Stimulated activated CD4-positive, alpha-beta T cell treated with anti-CD3 and anti-CD28 coated beads, Interleukin-1b, Interleukin-23, amount 100 ng/mL, for 48 hours (primary cell): ENCODE results near the gene FAM47E.
"Not testable (repeated sequence)": the region's sequence is repeated elsewhere in the genome, so short reads cannot be mapped to it uniquely, and the experiment has no call there.

ENCODE experiments used
- DNase-seq: peaks from one replicate; pipeline ENCODE4 v3.0.0-alpha.2; 2020

FAM47E gene

DNA sequence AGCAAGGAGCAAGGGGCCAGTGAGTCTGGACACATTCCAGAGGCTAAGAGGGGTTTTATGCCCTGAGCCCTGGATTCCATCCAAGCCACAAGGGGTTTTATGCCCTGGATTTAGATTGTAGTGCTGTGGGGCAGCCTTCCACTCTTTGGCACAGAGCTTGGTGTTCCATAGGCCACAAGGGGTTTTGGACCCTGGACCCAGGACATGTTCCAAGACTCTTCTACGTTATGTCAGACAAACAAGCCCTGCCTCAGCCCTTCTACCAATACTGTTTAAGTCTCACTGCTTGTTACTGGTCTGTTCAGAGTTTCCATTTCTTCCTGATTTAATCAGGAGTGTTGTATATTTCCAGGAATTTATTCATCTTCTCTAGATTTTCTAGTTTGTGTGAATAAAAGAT, 25.1 kb upstream of the FAM47E start:
- DNase-seq, result no peak

GRCh38 chr4:76232681-76233080, 18.8 kb upstream of the FAM47E start:
- DNase-seq, result no peak

GRCh38 chr4:76233083-76233482, 18.4 kb upstream of the FAM47E start:
- no peak for DNase-seq

- no peak for DNase-seq
Observed at GRCh38 chr4:76233529-76233928, 18.0 kb upstream of the FAM47E start.

DNA sequence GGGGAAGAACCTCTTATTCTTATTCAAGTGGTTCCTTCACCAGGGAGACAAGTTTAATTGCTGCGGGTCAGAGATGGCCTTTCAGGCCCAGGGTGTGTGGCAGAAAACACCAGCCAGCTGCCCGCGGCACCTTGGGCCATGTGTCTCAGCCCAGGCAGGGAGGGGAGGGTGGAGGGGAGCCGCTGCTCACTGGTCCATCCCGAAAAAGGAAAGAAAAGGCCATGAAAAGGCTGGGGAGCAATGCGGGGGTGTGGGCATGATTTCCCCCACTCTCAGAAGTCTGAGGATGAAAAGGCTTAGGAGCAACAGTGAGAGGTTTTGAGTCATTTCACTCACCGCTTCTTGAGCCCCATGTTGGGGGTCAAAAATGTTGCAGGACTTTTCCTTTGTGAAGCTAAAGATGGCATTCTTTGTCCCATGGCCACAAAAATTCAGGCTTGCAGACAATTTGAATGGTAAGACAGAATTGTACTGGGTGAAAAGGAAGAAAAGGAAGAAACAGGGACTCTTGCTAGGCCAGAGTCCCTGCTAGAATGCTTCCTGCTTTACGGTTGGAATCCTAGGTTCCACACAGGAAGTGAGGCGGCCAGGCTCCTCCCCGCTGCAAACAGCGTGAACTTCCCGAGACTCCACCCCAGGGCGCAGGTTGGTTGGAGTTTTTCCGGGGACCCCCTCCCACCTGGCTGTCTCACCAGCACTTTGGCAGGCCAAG, 17.4 kb upstream of the FAM47E start:
- DNase-seq, result no peak

GRCh38 chr4:76234679-76235044, 16.9 kb upstream of the FAM47E start:
- DNase-seq, result no peak

GRCh38 chr4:76235407-76235806, 16.1 kb upstream of the FAM47E start:
- no peak for DNase-seq

- DNase-seq, result no peak
Observed at GRCh38 chr4:76235915-76236314, 15.6 kb upstream of the FAM47E start.

DNA sequence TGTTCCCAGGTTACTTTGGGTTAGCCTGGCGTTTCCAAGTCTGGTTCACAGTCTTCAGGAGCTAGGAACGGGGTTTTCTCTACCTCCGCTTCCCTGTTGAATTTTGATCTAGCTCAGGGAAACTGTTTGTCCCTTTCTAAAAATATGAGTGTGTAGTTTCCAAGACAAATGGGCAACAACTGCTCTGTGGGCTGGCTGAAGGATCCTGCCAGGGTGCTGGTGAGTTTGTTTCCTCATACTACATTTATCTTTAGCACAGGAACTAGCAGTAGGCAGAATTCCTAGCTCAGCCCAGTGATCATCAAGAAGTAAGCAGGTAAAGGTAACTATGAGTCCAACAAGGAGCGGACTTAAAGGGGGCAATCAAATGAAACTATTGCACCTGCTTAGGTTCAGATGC, 13.3 kb upstream of the FAM47E start:
- DNase-seq, result no peak

GRCh38 chr4:76238701-76239100, 12.8 kb upstream of the FAM47E start:
- no peak for DNase-seq

- no peak for DNase-seq
Observed at GRCh38 chr4:76240236-76240635, 11.3 kb upstream of the FAM47E start.

DNA sequence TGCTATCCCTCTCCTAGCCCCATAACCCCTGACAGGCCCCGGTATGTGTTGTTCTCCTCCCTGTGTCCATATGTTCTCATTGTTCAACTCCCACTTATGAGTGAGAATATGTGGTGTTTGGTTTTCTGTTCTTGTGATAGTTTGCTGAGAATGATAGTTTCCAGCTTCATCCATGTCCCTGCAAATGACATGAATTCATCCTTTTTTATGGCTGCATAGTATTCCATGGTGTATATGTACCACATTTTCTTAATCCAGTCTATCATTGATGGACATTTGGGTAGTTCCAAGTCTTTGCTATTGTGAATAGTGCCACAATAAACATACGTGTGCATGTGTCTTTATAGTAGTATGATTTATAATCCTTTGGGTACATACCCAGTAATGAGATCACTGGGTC, 7.6 kb upstream of the FAM47E start:
- DNase-seq, result not testable (repeated sequence)

DNA sequence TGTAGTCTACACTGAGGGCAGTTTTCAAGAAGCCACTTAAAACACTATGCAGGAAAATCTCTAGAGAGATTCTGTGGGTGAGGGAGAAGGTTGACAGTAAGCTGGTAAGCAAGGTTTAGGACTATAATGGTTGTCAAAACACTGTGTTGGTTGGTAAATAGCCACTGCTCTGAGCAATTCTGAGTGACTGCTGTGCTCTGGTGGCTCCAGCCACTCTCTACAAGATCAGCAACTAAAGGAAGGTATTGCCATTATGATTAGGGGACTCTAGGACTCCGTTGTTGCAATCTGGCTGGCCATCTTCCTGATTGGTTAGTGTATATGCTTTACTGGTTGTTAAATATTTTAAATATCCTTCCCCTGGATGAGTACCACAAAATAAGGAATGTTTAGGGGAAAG, 5.5 kb upstream of the FAM47E start:
- no peak for DNase-seq

- DNase-seq, result no peak
Observed at GRCh38 chr4:76246852-76247251, 4.7 kb upstream of the FAM47E start.

DNA sequence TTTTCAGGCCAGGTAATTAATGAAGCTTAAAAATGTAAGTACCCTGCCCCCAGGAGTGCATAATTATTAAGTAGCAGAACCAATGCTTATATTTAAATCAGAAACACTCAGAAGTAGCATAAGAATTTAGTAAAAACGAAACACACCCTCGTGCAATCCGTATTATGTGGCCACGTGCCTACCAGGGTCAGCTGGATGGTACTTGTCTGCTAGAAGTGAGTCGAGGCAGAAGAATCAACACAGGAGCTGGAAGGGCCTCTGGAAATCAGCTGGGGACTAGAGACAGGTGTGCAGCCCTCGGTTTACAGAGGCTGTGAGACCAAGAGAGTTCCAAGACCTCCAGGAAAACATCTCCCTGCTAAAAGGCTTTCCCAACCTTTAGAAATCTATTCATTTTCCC, 559 bp upstream of the FAM47E start:
- DNase-seq, result no peak

GRCh38 chr4:76252271-76252653, 741 bp downstream of the FAM47E start:
- DNase-seq, result no peak

DNA sequence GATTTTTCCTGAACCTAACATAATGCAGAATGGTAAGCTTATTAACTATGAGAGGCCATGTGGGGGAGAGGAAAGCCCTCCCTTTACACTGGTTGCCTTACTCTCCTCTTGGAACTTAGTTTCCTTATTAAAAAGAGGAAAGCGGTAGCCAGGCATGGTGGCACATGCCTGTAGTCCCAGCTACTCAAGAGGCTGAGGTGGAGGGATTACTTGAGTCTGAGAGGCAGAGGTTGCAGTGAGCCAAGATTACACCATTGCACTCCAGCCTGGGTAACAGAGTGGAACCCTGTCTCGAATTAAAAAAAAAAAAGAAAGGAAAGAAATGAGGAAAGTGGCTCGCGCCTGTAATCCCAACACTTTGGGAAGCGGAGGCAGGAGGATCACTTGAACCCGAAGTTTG, 2.0 kb downstream of the FAM47E start:
- DNase-seq, result no peak

DNA sequence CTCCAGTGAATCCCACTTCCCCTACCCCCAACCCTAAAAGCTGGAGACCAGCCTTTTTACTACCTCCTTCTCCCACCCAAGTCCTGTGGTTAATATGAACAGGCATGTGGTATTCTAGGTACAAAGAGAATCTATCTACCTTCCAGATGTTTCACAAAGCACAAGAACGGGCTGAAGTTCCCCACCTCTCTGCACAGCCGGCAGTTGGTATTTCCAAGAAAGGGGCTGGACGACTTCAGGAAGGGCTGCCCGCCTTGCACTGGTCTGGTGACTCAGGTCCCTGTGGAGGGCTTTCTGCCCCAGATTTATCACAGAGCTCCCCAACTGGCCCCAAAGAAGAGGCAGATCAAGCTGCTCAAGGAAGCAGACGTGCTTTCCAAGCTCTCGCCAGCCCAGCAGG, 4.5 kb downstream of the FAM47E start:
- no peak for DNase-seq

GRCh38 chr4:76256968-76257367, 5.4 kb downstream of the FAM47E start:
- DNase-seq, result no peak

GRCh38 chr4:76257824-76258223, 6.3 kb downstream of the FAM47E start:
- DNase-seq, result no peak

DNA sequence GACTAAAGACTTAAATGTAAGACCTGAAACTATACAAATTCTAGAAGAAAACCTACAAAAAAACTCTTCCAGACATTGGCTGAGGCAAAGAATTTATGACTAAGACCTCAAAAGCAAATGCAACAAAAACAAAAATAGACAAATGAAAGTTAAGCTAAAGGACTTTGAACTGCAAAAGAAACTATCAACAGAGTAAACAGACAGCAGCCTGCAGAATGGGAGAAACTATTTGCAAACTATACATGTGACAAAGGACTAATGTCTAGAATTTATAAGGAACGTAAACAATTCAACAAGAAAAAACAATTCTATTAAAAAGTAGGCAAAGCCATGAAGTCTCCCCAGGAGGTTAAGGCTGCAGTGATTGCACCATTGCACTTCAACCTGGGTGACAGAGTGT, 9.1 kb downstream of the FAM47E start:
- DNase-seq, result no peak

GRCh38 chr4:76265631-76266218, 14.2 kb downstream of the FAM47E start:
- DNase-seq, result no peak

- DNase-seq, result no peak
Observed at GRCh38 chr4:76266627-76267026, 15.1 kb downstream of the FAM47E start.

DNA sequence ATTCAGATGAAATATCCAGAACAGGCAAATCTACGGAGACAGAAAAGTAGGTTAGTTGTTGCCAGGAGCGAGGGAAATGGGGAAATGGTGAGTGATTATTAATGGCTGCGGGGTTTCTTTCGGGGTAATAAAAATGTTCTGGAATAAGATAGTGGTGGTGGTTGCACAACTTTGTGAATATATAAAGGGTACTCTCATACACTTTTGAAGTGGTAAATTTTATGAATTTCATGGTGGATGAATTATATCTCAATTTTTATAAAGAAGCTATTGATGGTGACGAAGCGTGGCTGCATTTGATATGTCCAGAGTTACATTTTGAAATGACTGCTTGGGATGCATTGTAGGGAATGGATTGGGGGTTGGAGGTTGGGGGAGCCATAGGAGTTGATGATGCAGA, 16.3 kb downstream of the FAM47E start:
- DNase-seq, result no peak
